ENCODE data around the gene GLCCI1. TPM values are rescaled to one million over a fixed set of nuclear protein-coding genes. Genes with fewer than 3 reads are reported as not detected.
A peak's percentile ranks its signal among the peaks of the same experiment; 100 is the strongest.

The GLCCI1 gene
- total and polyA plus RNA-seq, 2 of the 13 experiments (the other 11 are each of a cell fraction or from before 2014, with no cell fraction given), result 1.3 to 1.7 TPM

DNA sequence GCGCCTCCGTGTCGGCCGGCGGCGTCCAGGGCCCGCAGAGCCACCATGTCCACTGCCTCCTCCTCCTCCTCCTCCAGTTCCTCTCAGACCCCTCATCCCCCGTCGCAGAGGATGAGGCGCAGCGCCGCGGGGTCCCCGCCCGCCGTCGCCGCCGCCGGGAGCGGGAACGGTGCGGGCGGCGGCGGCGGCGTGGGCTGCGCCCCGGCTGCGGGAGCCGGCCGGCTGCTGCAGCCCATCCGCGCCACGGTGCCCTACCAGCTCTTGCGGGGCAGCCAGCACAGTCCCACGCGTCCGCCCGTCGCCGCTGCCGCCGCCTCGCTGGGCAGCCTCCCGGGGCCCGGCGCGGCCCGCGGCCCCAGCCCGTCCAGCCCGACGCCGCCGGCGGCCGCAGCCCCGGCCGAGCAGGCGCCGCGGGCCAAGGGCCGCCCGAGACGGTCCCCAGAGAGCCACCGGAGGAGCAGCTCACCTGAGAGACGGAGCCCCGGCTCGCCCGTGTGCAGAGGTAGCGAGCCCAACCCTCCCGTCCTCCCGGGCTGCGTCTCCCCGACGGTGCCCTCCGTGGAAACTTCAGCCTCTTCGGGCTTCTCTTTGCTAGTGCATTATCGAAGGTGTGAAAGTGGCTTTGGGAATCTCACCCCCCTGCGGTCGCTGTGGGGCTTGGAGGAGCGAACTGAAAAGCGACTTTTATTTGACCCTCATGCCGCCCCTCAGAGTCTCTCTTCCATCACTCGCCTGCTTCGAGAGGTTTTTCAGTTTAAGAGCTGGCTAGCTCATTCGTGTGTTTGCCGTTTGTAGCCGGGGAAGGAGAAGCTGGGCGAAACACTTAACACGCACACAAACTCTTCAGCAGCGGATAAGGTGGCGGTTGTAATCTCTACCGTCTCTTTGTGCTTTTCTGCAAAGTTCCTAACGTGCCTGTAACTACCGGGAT, 975 bp downstream of the GLCCI1 start (continued):
- TF ChIP-seq, protein P1, sequence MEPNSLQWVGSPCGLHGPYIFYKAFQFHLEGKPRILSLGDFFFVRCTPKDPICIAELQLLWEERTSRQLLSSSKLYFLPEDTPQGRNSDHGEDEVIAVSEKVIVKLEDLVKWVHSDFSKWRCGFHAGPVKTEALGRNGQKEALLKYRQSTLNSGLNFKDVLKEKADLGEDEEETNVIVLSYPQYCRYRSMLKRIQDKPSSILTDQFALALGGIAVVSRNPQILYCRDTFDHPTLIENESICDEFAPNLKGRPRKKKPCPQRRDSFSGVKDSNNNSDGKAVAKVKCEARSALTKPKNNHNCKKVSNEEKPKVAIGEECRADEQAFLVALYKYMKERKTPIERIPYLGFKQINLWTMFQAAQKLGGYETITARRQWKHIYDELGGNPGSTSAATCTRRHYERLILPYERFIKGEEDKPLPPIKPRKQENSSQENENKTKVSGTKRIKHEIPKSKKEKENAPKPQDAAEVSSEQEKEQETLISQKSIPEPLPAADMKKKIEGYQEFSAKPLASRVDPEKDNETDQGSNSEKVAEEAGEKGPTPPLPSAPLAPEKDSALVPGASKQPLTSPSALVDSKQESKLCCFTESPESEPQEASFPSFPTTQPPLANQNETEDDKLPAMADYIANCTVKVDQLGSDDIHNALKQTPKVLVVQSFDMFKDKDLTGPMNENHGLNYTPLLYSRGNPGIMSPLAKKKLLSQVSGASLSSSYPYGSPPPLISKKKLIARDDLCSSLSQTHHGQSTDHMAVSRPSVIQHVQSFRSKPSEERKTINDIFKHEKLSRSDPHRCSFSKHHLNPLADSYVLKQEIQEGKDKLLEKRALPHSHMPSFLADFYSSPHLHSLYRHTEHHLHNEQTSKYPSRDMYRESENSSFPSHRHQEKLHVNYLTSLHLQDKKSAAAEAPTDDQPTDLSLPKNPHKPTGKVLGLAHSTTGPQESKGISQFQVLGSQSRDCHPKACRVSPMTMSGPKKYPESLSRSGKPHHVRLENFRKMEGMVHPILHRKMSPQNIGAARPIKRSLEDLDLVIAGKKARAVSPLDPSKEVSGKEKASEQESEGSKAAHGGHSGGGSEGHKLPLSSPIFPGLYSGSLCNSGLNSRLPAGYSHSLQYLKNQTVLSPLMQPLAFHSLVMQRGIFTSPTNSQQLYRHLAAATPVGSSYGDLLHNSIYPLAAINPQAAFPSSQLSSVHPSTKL (CRISPR knock-in tag; IDR thresholded peaks at IDR 0.05), result 0 out of 2 replicates have a peak, but pooled peaks have one; percentile 17
- TF ChIP-seq ZSCAN12 (CRISPR knock-in tag; IDR thresholded peaks at IDR 0.05) (0 out of 2 replicates have a peak, but pooled peaks have one; percentile 53), MED8 (CRISPR knock-in tag; IDR thresholded peaks at IDR 0.05; ENCODE audit: insufficient replicate concordance) (no peak), ZNF720 (CRISPR knock-in tag; IDR thresholded peaks at IDR 0.05) (no peak), TAF15 (IDR thresholded peaks at IDR 0.05; ENCODE audit: low read depth, low read length, poor library complexity, severe bottlenecking) (no peak), ZNF430 (CRISPR knock-in tag; IDR thresholded peaks at IDR 0.05) (no peak), ARNT (IDR thresholded peaks at IDR 0.05) (no peak), ZNF598 (CRISPR knock-in tag; IDR thresholded peaks at IDR 0.05; ENCODE audit: borderline replicate concordance) (no peak), KDM5A (IDR thresholded peaks at IDR 0.05; ENCODE audit: borderline replicate concordance, low read length) (no peak), GZF1 (CRISPR knock-in tag; IDR thresholded peaks at IDR 0.05) (no peak), STAG1 (CRISPR knock-in tag; IDR thresholded peaks at IDR 0.05) (0 out of 2 replicates have a peak, but pooled peaks have one; percentile 15), GTF3A (CRISPR knock-in tag; conservative IDR thresholded peaks at IDR 0.05) (no peak), KMT2A (CRISPR knock-in tag; IDR thresholded peaks at IDR 0.05) (0 out of 2 replicates have a peak, but pooled peaks have one; percentile 36)
- TF ChIP-seq, protein P2, sequence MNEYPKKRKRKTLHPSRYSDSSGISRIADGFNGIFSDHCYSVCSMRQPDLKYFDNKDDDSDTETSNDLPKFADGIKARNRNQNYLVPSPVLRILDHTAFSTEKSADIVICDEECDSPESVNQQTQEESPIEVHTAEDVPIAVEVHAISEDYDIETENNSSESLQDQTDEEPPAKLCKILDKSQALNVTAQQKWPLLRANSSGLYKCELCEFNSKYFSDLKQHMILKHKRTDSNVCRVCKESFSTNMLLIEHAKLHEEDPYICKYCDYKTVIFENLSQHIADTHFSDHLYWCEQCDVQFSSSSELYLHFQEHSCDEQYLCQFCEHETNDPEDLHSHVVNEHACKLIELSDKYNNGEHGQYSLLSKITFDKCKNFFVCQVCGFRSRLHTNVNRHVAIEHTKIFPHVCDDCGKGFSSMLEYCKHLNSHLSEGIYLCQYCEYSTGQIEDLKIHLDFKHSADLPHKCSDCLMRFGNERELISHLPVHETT (CRISPR knock-in tag; conservative IDR thresholded peaks at IDR 0.05), result no peak
- TF ChIP-seq, protein P3, sequence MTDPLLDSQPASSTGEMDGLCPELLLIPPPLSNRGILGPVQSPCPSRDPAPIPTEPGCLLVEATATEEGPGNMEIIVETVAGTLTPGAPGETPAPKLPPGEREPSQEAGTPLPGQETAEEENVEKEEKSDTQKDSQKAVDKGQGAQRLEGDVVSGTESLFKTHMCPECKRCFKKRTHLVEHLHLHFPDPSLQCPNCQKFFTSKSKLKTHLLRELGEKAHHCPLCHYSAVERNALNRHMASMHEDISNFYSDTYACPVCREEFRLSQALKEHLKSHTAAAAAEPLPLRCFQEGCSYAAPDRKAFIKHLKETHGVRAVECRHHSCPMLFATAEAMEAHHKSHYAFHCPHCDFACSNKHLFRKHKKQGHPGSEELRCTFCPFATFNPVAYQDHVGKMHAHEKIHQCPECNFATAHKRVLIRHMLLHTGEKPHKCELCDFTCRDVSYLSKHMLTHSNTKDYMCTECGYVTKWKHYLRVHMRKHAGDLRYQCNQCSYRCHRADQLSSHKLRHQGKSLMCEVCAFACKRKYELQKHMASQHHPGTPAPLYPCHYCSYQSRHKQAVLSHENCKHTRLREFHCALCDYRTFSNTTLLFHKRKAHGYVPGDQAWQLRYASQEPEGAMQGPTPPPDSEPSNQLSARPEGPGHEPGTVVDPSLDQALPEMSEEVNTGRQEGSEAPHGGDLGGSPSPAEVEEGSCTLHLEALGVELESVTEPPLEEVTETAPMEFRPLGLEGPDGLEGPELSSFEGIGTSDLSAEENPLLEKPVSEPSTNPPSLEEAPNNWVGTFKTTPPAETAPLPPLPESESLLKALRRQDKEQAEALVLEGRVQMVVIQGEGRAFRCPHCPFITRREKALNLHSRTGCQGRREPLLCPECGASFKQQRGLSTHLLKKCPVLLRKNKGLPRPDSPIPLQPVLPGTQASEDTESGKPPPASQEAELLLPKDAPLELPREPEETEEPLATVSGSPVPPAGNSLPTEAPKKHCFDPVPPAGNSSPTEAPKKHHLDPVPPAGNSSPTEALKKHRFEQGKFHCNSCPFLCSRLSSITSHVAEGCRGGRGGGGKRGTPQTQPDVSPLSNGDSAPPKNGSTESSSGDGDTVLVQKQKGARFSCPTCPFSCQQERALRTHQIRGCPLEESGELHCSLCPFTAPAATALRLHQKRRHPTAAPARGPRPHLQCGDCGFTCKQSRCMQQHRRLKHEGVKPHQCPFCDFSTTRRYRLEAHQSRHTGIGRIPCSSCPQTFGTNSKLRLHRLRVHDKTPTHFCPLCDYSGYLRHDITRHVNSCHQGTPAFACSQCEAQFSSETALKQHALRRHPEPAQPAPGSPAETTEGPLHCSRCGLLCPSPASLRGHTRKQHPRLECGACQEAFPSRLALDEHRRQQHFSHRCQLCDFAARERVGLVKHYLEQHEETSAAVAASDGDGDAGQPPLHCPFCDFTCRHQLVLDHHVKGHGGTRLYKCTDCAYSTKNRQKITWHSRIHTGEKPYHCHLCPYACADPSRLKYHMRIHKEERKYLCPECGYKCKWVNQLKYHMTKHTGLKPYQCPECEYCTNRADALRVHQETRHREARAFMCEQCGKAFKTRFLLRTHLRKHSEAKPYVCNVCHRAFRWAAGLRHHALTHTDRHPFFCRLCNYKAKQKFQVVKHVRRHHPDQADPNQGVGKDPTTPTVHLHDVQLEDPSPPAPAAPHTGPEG (CRISPR knock-in tag; IDR thresholded peaks at IDR 0.05), result 0 out of 2 replicates have a peak, but pooled peaks have one; percentile 30
